NCI-H69 (cell line): ENCODE results near the gene EVI2A.
A peak's percentile ranks its signal among the peaks of the same experiment; 100 is the strongest.
"Not testable (repeated sequence)": the region's sequence is repeated elsewhere in the genome, so short reads cannot be mapped to it uniquely, and the experiment has no call there.

ENCODE experiments used
- DNase-seq: peaks from one replicate; lab custom pipeline; 2025; lab: John Stamatoyannopoulos, UW

EVI2A gene, protein sequence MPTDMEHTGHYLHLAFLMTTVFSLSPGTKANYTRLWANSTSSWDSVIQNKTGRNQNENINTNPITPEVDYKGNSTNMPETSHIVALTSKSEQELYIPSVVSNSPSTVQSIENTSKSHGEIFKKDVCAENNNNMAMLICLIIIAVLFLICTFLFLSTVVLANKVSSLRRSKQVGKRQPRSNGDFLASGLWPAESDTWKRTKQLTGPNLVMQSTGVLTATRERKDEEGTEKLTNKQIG

DNA sequence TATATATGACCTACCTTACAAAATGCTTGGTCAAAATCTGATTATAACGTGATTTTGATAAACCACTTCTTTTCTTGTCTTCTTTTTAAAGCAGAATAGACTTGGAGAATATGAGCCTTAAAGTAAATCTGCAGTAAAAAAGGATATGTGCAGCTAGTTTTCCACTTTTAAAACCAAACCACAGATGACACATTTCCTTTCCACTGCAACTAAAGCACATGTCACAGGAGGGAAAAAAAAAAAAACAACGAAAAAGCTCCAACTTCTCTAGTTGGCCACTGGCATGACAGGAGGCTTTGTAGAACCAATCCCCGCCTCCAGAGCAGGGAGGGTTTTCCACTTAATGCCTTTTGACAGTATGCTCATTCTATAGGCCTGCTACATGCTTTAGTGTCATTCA is at the start of gene EVI2A:
Gene EVI2A (minus strand): TSS at position 142 of the 400 bp plus-strand sequence. CDS start 2,609 bp downstream, outside the sequence.
- no peak for DNase-seq

DNA sequence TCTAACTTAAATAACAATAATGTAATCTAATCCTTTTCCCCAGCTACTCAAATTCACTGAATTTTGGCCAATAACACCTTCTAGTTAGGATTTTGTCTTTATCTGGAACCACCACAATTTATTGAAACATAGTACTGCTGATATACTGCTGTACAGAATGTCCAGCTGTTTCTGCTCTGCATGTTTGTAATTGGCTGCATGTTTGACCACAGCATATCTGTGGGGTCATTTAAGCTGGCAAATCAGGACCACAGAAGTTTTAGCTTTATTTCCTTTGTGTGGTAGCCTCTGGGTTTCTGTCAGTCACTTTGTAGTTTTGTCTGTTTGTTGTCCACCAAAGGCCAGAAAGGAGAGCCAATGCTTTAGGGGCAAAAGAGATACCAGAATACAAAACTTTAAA is 47.8 kb upstream of the EVI2A start:
- DNase-seq: no peak

DNA sequence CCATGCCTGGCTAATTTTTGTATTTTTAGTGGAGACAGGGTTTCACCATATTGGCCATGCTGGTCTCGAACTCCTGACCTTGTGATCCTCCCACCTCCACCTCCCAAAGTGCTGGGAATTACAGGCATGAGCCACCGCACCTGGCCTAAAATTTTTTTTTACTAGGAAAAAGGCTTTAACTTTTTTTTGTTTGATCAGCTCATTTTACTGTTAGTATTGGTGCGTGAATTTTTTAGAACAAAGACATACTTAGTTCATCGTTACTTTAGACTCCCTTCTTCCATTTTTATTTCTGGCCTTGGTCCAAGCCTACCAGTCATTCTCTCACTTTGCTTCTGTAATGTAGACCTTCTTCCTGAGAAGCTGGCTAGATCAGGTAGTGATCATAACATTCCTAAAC is 44.7 kb upstream of the EVI2A start:
- DNase-seq: no peak

DNA sequence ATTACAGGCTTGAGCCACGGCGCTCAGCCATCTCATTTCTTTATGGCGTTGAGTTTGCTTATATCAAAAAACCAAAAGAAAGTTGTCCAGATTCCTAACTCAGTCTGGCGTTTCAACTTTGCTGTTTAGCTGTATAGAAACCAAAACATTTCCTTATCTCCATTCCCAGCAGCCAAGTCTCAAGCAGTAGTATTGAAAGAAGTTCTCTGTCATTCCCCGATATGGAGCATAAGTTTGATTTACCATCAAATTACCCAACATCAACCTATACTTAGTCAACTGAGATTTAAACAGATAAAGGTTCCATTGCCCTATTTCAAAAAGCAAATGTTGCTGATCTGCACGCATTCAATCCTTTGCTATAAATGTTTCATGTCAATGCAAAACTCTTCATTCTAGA is 42.6 kb upstream of the EVI2A start:
- DNase-seq: no peak

DNA sequence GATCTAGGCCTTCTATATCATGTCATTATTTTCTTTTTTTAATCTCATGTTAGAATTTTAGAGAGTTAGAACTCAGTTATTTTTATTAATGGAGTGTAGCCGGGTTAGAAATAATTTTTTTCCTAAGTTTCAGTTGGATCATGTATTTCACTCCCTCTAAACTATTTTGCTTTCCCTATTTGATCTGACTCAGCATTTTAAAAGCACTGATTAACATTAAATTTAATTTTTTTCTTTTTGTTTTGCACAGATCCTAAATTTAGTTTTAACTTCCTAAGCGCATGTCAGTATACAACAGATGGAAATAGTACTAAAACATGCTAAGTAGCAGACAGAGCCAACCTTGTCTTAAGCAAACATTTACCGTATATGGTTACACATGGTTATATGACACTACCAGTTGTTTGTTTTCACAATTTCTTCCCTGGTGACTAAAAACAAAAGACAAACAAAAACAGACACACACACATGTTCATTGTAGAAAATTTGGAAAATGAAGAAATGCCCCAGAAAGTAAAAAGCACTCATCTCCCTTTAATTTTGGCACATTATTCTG is 36.5 kb upstream of the EVI2A start:
- peak; percentile 12 for DNase-seq

DNA sequence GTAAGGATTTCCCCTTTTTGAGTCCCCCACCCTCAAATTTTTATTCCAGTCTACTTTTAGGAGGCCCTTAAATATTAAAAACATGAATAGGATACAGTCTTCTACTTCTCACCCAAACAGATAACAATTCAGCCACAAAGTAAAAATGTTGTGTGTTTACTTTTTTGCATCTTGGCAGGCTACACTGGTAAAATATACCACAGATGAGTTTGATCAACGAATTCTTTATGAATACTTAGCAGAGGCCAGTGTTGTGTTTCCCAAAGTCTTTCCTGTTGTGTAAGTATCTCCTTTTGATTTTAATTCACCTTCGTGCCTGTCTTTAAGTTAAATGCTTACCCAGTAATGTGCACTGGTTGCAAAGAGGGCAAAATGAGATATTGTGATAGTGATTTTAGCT is 35.7 kb upstream of the EVI2A start:
- no peak for DNase-seq

DNA sequence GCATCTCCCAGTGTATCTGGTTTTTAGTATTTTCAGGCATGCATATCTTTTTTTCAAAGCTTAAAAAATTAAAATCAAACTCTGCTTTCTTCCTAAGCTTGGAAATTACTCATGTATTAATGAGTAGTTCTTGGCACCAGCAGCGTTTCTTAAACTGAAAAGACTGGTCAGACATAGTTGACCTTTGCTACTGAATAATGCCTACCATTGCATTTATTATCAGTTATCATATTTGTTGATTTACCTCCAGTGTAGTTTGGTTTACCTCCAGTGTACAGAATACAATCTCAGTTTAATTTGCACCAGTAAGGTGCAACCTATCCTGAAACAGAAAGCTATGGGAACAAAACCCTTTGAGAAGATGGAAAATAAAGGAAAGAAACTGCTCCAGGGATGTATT is 34.5 kb upstream of the EVI2A start:
- DNase-seq: no peak

DNA sequence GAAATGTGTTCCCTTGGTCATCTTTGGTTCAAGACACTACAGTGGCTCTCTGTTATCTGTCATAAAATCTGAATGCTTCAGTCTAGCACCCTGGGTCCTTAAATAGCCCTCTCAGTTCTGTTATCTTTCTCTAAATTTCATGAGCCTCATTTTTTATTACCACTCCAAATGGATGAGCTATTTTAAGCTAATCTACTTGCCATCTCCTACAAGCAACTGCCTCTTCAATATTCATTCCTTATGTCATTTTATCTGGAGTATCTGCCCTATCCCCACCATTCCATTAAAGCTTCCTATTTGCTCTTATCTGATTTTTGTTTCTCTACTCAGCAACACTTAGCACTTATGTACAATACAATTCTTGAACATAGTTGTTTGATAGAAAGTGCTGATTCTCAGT is 28.0 kb upstream of the EVI2A start:
- DNase-seq: no peak

DNA sequence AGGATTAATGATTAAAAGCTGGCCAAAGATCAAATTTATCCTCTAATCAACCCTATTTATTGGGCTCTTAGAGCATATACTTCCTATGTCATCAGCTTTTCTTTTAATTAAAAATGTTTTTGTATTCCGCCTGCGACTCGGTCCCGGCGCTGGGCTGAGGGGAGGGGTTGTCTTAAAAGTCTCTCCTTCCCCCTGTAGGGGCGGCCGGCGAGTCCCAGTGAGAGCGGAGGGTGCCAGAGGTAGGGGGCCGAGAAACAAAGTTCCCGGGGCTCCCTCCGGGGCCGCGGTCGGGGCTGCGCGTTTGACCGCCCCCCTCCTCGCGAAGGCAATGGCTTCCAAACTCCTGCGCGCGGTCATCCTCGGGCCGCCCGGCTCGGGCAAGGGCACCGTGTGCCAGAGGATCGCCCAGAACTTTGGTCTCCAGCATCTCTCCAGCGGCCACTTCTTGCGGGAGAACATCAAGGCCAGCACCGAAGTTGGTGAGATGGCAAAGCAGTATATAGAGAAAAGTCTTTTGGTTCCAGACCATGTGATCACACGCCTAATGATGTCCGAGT is 23.8 kb upstream of the EVI2A start:
- not testable (repeated sequence) for DNase-seq

DNA sequence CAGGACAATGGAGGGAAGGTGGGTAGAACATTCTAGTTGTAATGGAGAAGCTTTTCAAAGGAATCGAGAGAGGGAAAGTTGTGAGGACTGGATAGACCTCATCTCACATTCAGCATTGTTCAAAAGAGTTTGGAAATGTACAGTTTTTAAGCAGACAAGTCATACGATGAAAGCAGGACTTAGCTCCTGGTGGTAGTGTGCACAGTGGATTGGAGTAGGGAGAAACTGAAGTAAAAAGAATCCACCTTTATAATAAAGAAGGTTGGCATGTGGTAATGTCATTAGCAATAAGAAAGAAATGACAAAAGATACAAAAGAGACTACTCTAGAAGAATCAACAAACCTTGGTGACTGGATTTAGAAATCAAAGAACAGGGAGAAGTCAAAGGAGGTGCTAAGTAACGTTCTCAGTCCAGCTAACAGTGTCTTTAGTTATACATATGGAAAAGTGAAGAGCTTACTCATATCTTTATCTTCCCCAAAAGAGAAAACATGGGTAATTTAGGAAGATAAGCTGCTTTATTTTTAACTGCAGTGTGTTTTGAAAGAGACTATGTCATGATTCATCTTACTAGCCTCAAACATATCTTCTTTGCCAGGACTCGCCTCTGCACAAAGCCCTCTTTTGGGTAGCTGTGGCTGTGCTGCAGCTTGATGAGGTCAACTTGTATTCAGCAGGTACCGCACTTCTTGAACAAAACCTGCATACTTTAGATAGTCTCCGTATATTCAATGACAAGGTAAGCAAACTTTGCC is 18.7 kb upstream of the EVI2A start:
- no peak for DNase-seq

DNA sequence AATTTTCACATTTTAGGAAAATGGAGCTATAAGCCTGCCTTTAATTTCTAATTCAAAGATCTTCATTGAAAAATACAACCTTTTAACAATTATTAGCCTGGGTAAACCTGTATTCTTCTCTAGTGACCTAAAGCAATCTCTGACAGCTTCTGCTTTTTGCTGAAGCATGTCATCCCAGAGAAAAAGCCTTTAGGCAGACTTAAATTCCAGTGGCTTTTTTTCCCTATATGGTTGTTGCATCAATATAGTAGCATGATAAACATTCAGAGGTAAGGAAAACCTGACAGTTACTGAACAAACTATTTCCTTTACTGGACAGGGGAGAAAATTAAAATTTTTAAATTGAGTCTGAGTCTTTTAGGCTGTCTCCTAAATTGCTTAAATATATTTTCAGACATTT is 7.8 kb upstream of the EVI2A start:
- DNase-seq: no peak

DNA sequence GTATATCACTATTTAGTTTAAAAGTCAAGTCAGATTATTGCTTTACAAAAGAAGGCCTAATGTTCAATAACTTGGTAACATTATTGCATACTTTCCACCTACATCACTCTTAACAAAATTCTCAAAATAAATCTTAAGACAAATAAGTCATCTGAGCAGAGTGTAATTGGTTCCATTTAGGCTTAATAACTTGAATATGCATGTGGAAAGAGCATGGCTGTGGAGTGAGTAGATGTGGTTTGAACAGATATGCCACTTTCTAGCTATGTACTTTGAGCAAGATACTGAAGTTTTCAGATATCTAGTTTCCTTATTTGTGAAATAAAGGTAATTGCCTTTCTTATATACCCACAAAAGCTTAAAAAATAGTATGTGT is 6.7 kb upstream of the EVI2A start:
- no peak for DNase-seq

DNA sequence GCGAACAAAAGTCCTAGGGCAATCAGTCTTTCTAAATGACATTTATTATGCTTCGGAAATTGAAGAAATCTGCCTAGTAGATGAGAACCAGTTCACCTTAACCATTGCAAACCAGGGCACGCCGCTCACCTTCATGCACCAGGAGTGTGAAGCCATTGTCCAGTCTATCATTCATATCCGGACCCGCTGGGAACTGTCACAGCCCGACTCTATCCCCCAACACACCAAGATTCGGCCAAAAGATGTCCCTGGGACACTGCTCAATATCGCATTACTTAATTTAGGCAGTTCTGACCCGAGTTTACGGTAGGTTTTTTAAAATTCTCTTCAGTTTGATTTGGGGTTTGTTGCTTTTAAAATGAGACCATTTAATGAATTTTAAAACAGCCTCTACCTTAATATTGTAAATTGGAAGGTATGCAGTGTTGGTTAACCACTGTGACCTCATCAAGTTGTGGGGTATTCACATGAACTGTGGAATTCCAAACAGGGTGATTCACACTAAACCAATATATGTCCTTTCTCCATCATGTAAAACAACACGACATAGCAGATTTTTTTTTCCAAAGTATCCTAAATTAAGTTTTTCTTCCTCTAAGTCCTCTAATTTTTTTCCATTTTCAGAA is 6.2 kb upstream of the EVI2A start:
- no peak for DNase-seq

DNA sequence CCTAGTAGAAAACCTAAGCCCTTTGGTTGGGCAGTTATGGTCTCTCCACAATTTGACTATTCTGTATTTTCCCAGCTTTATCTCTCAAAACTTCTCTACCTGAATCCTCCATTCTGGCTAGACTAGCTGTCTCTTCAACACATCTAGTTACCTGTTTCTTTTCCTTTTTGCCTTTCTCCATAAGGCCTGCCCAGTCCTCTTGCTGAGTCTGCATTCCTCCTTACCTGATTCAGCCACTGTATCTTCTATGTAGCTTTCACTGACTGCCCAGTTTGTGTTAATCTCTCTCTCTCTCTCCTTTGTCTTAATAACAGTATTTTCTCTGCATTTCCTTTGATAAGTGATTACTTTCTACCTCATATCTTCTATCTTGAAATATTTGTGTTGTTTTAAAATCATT is 2.1 kb upstream of the EVI2A start:
- no peak for DNase-seq

DNA sequence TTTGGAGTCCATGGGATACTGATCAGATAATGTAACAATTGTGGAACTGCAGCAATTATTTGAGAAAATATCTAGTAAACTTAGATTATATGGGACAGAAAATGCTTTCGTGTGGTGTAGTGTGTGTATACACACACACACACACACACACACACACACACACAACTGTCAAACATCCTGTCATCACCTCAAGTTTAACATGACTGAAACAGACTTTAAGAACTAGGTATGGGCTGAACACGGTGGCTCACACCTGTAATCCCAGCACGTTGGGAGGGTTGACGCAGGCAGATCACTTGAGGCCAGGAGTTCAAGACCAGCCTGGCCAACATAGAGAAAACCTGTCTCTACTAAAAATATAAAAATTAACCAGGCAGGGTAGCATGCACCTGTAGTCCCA is 544 bp upstream of the EVI2A start:
- no peak for DNase-seq

DNA sequence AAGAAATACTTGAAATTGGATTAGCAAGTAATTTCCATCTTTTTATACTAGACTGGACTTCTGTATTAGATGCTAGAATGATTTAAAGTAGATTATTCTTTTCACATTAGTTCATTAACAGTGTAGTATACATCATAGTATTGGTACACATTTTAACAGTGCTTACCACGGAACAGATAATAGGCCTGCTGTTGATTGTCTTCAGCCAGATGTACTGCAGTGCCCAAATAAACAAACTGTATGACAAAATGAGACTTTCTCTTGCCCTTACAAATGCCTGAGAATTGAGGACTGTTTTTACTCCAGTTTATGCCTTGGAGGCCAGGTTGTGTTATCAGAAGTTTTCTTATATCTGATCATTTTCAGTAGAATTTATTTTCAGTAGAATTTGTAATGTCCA is 631 bp downstream of the EVI2A start:
- no peak for DNase-seq

DNA sequence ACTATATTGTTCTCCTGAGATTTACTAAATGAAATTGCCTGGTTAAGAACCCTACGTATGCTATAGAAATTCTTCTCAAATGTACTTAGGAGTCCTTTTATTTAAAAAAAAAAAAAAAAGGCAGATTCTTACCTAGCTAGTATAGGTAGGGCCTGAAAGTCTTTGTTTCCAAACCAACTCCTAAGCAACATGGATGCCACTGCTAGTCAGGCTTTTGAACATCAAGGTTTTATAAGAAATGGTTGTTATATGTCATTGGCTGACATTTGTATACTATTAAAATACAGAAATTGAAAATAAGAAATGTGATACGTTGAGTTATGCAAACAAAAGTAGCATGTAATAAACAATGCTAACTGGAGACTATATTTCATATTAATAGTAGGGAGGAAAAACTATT is 1.2 kb downstream of the EVI2A start:
- DNase-seq: no peak

DNA sequence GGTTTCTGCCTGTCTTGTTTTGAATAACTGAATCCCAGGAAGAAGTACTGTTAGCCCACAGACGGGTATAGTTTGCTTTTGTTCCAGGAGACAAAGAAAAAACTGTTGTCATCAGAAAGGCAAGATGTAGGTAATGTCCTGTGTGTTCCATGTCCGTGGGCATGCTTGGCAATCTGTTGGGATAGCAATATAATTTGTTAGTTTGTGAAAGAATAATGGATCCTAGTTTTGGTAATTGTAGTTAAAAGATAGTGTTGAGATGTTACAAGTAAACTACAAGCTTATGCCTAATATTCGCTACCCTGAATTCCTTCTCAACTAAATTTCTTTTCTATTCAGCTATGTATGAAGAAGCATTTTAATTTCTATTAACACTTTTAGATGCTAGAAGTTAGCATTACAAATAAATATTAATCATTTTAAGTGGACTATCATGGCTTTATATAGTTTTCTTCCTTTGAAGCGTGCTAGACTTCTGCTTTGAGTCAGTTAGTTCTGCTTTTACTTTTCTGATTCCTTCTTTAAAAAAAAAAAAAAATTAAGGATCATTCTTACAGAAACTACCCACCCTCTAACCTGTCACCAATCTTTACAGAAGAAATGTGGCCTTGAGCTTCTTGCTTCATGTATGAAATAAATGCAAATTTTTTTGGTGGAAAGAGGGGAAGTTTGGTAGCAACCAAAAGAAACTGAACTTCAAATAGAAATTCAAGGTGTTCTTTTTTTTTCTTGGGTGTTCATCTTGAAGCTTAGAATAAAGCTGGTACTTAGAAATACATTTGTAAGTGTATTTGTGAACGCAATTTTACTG is 2.4 kb downstream of the EVI2A start:
- DNase-seq: no peak

DNA sequence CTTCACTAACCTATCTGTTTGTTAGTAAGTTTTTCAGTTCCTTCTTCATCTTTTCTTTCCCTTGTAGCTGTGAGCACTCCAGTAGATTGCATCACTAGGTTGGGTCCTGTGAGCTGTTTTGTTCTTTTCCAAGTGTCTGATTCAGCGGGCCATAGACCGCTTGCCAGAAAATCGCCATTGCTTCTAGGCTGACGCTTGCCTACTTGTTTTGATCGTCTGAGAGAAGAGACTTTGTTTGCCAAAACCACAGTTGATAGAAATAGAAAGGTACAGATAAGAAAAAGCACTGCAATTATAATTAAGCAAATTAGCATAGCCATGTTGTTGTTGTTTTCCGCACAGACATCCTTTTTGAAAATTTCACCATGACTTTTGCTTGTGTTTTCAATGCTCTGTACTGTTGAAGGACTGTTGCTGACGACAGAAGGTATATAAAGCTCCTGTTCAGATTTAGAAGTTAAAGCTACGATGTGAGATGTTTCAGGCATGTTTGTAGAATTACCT is 3.1 kb downstream of the EVI2A start:
- no peak for DNase-seq

DNA sequence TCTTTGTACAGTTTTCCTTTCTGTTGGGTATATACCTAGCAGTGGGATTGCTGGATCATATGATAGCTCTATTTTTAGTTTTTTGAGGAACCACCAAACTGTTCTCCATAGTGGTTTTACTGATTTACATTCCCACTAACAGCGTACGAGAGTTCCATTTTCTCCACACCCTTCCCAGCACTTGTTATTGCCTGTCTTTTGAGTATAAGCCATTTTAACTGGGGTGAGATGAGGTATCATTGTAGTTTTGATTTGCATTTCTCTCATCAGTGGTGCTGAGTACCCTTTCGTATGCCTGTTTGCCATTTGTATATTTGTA is 6.7 kb downstream of the EVI2A start:
- DNase-seq: no peak

DNA sequence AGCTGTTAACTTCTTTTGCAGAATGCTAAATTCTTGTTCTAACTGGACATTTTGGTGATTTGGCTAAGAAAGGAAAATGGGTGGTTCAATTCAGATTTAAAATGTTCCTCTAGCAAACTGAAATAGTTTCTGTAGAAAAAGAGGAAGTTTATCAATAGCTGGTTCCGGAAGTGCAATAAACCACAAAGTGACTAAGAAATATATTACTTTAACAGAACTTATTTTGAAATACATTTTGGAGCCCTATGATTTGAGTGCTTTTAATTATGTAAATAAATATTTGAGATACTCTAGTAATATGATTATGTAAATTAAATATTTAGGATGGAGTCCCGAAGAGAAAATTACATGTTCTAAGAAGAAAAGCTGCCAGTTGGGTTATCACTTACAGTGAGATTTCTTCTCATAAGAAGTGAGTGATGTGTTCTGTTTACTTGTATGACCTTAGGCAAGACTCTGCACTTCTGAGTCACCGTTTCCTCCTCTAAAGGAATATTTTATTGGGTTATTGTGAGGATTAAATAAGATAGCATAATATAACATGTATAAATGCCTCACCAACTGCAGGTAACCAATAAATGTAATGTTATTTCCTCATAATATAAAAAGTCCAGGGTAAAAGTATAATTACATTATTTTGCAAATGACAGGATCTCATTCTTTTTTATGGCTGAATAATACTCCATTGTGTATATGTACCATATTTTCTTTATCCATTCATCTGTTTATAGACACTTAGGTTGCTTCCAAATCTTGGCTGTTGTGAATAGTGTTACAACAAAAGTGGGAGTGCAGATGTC is 7.2 kb downstream of the EVI2A start, which contains the start of gene EVI2B:
Gene EVI2B (minus strand): TSS at position 73 of the 800 bp plus-strand sequence. CDS start 8,445 bp downstream, outside the sequence.
- DNase-seq: peak; percentile 41
